ENCODE data around the gene MFSD6.

DNA sequence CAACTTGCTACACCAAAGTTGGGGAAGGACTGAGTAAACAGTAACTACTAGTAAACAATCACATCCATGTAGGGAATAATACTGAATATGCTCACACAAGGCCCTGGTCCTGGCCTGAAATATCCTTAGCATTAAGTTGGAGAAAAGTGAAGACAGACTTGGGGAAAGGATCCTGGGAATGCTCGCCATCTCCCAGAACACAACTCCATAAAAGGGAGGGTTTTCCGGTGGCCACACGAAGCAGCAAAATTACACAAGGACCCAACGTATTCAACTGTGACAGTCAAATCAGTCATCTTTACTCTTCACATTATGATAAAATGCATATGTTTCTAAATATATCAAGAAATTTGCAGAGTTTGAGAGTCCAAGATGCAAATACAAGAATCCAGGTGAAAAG is 119.1 kb downstream of the MFSD6 start:
- TF ChIP-seq, protein P1, sequence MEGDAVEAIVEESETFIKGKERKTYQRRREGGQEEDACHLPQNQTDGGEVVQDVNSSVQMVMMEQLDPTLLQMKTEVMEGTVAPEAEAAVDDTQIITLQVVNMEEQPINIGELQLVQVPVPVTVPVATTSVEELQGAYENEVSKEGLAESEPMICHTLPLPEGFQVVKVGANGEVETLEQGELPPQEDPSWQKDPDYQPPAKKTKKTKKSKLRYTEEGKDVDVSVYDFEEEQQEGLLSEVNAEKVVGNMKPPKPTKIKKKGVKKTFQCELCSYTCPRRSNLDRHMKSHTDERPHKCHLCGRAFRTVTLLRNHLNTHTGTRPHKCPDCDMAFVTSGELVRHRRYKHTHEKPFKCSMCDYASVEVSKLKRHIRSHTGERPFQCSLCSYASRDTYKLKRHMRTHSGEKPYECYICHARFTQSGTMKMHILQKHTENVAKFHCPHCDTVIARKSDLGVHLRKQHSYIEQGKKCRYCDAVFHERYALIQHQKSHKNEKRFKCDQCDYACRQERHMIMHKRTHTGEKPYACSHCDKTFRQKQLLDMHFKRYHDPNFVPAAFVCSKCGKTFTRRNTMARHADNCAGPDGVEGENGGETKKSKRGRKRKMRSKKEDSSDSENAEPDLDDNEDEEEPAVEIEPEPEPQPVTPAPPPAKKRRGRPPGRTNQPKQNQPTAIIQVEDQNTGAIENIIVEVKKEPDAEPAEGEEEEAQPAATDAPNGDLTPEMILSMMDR (IDR thresholded peaks at IDR 0.05): no peak
- TF ChIP-seq POLR2A (IDR thresholded peaks at IDR 0.05): no peak
